HG02885 (cell line): ENCODE results near the gene GGT5.

ENCODE experiments used
- ATAC-seq: cut with Tn5 transposase; IDR thresholded peaks from one replicate; pipeline ENCODE4 v1.9.1; 2021; ENCODE audit warnings: mild to moderate bottlenecking; ENCODE audit not compliant: unreplicated experiment, poor library complexity

The GGT5 gene

DNA sequence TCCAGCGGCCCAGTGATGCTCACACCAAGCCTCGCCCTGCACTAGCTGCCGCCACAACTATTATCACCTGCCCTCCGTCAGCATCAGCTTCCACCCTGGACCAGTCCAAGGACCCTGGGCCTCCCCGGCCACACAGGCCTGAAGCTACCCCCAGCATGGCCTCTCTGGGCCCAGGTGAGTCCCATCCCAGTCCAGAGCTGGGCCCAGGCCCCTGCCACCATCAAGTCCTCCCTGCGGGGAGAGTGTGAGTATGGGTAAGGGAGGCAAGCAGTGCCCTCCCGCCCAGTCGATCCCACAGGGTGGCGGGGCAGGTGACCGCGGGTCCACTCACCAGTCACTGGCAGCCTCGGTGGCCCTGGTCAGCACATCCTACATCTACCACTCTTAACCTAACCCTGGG lies 73.1 kb downstream of the GGT5 start:
- ATAC-seq: no peak

DNA sequence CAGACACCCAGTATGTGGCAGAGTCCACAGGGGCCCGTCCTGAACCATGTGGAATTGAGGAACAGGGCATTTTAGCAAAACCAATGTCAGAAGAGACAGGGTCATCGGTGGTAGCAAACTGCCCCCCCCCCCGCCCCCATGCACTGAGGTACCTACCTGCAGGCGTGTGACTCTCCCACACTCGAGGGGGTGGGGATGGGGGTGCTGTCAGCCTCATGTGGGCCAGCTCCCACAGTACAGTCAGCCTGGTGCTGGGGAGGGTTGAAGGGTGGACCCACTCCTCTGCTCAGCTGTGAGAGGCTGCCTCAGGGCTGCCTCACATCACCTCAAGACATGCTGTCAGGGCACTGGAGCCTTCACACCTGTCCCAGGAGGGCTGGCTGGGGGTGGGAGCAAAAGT lies 74.2 kb downstream of the GGT5 start:
- no peak for ATAC-seq

DNA sequence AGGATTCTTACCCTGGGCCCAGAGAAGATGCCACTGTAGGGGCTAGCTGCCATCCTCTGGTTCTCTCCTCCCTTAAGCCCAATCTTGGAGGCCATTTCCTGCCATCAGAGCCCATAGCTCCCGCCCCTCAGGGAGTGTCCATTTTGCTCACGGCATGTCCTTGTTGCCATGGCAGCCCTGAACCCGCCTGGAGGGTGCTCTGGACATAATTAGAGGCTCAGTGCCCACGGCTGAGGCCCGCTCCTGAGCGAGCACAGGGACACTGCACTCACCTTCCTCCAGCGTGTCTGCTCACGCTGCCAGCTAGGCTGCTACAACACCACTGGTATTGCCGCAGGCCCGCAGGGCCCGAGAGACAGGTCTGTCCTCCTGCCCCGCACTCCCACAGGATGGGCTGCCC lies 74.7 kb downstream of the GGT5 start:
- ATAC-seq: no peak
